Fibroblast of lung (primary cell): ENCODE data around the gene CLIC4. TPM values are rescaled to one million over a fixed set of nuclear protein-coding genes. Genes with fewer than 3 reads are reported as not detected.

ENCODE experiments used
- DNase-seq, 2 donors: peaks; one replicate each; pipeline versions ENCODE4 v3.0.0 to v3.0.0-alpha.2; 2010; ENCODE audit warnings: low read depth in 2 of 2
- H2AFZ ChIP-seq: 2 replicates; pipeline ENCODE4 v1.5.1; 2012; ENCODE audit warnings: low read length, control low read depth, inconsistent platforms
- H3K27ac ChIP-seq: 2 replicates; pipeline ENCODE4 v1.5.1; 2011; ENCODE audit warnings: low read length, control low read depth; ENCODE audit not compliant: insufficient read depth
- H3K27me3 ChIP-seq: 2 replicates; pipeline ENCODE4 v1.5.1; 2011; ENCODE audit warnings: mild to moderate bottlenecking, low read length; ENCODE audit not compliant: control insufficient read depth, insufficient read depth
- H3K36me3 ChIP-seq: 2 replicates; pipeline ENCODE4 v1.5.1; 2011; ENCODE audit warnings: low read length; ENCODE audit not compliant: control insufficient read depth, insufficient read depth
- H3K4me1 ChIP-seq: 2 replicates; pipeline ENCODE4 v1.5.1; 2011; ENCODE audit warnings: low read length; ENCODE audit not compliant: control insufficient read depth, insufficient read depth; ENCODE audit errors: extremely low read depth
- H3K4me2 ChIP-seq: 2 replicates; pipeline ENCODE4 v1.5.1; 2011; ENCODE audit warnings: low read length, control low read depth; ENCODE audit not compliant: insufficient read depth; ENCODE audit errors: extremely low read depth
- H3K4me3 ChIP-seq, 4 experiments: fragments of 200-600 bp in 1 of 4; sonication (generic) in 1 of 4; replicated peaks in 1 of 4; 2 replicates each; pipeline ENCODE4 v1.5.1; 2011 to 2016; ENCODE audit warnings: low read length in 4 of 4, low read depth in 3 of 4, mild to moderate bottlenecking in 3 of 4, control low read depth in 2 of 4, inconsistent platforms in 1 of 4, mixed read lengths in 1 of 4; ENCODE audit not compliant: insufficient read depth in 1 of 4; ENCODE audit errors: control extremely low read depth in 1 of 4
- H3K79me2 ChIP-seq: 2 replicates; pipeline ENCODE4 v1.5.1; 2012; ENCODE audit warnings: mild to moderate bottlenecking, low read length, inconsistent platforms; ENCODE audit not compliant: control insufficient read depth, insufficient read depth
- H3K9ac ChIP-seq: 2 replicates; pipeline ENCODE4 v1.5.1; 2011; ENCODE audit warnings: mild to moderate bottlenecking, low read length, control low read depth; ENCODE audit not compliant: insufficient read depth
- H3K9me3 ChIP-seq: 2 replicates; pipeline ENCODE4 v1.5.1; 2012; ENCODE audit warnings: low read depth, low read length; ENCODE audit not compliant: control insufficient read depth, insufficient read depth
- H4K20me1 ChIP-seq: 2 replicates; pipeline ENCODE4 v1.5.1; 2011; ENCODE audit warnings: low read length; ENCODE audit not compliant: control insufficient read depth, insufficient read depth; ENCODE audit errors: extremely low read depth
- CTCF ChIP-seq, 2 donors: IDR thresholded peaks in 1 of 2; conservative IDR thresholded peaks in 1 of 2; 1 replicate in 1 of 2; 2 replicates in 1 of 2; pipeline ENCODE4 v1.5.1; 2011 to 2012; ENCODE audit warnings: low read length in 2 of 2, control low read depth in 1 of 2, inconsistent platforms in 1 of 2, low read depth in 1 of 2, mild to moderate bottlenecking in 1 of 2
- EZH2 ChIP-seq: IDR thresholded peaks from 2 replicates; pipeline ENCODE4 v1.5.1; 2012; ENCODE audit warnings: low read length, control low read depth, mild to moderate bottlenecking; ENCODE audit errors: missing control alignments
- polyA plus RNA-seq, 2 donors: library from polyadenylated mRNA; depleted of rRNA in 1 of 2; stranded (reverse) in 1 of 2; unstranded in 1 of 2; fragments of >200 nt; gene quantifications; 2 replicates each; pipeline ENCODE4 v1.2.1, GENCODE V29; 2011 to 2012; ENCODE audit warnings: missing spikeins in 1 of 2
- total RNA-seq: library from RNA; depleted of rRNA; stranded (reverse); fragments of >200 nt; gene quantifications from 2 replicates; pipeline ENCODE4 v1.2.1, GENCODE V29; 2014

The CLIC4 gene
- total and polyA plus RNA-seq, 2 donors (not counting 1 experiment from before 2014, with no cell fraction given), result 368 to 494 TPM

GRCh38 chr1:24739241-24739640 lies 6.0 kb upstream of the CLIC4 start:
- Histone ChIP-seq H3K9me3 (no peaks in the 10 kb centered on the region), H2AFZ (no peak overlapping the region), H3K4me3 (no peak overlapping the region), H4K20me1 (no peaks in the 10 kb centered on the region), H3K27me3 (no peaks in the 10 kb centered on the region), H3K9ac (no peak overlapping the region), H3K4me2 (no peak overlapping the region), H3K79me2 (no peaks in the 10 kb centered on the region), H3K36me3 (no peaks in the 10 kb centered on the region), H3K4me1 (peaks cover 18% of the 10 kb centered on the region), H3K27ac (no peak overlapping the region)
- no peak for DNase-seq
- TF ChIP-seq CTCF (conservative IDR thresholded peaks at IDR 0.05 in 1 of 2, IDR thresholded peaks at IDR 0.05 in 1 of 2; ENCODE audit: low read depth in 1 of 2, low read length in 2 of 2) (no peak), EZH2 (no peak)

GRCh38 chr1:24742090-24742938 lies 2.9 kb upstream of the CLIC4 start:
- Histone ChIP-seq H3K4me2 (no peak overlapping the region), H3K36me3 (no peaks in the 10 kb centered on the region), H3K9me3 (no peaks in the 10 kb centered on the region), H3K79me2 (peaks cover 19% of the 10 kb centered on the region), H3K27me3 (no peaks in the 10 kb centered on the region), H2AFZ (peak overlapping the region; percentile 19), H3K27ac (no peak overlapping the region), H3K9ac (no peak overlapping the region), H3K4me1 (peaks cover 13% of the 10 kb centered on the region), H3K4me3 (no peak overlapping the region), H4K20me1 (no peaks in the 10 kb centered on the region)
- DNase-seq, result peak; percentile 75
- TF ChIP-seq CTCF (conservative IDR thresholded peaks at IDR 0.05 in 1 of 2, IDR thresholded peaks at IDR 0.05 in 1 of 2; ENCODE audit: low read depth in 1 of 2, low read length in 2 of 2), result no peak
- no peak for TF ChIP-seq EZH2

- Histone ChIP-seq H4K20me1 (no peaks in the 10 kb centered on the region), H2AFZ (no peak overlapping the region), H3K4me3 (peak overlapping the region in 1 of 4 experiments; percentile 2), H3K36me3 (no peaks in the 10 kb centered on the region), H3K9me3 (no peaks in the 10 kb centered on the region), H3K4me1 (peaks cover 17% of the 10 kb centered on the region), H3K27me3 (no peaks in the 10 kb centered on the region), H3K79me2 (peaks cover 32% of the 10 kb centered on the region), H3K9ac (no peak overlapping the region), H3K27ac (peak overlapping the region; percentile 52), H3K4me2 (peak overlapping the region; percentile 65)
- no peak for TF ChIP-seq EZH2
- no peak for TF ChIP-seq CTCF (conservative IDR thresholded peaks at IDR 0.05 in 1 of 2, IDR thresholded peaks at IDR 0.05 in 1 of 2; ENCODE audit: low read depth in 1 of 2, low read length in 2 of 2)
- peak; percentile 62 to 75 for DNase-seq
These were observed 1.6 kb upstream of the CLIC4 start for GRCh38 chr1:24743404-24744211.
